Upper lobe of left lung (tissue), 6 donors: ENCODE measurements around the gene NT5C2. TPM values are rescaled to one million over a fixed set of nuclear protein-coding genes. Genes with fewer than 3 reads are reported as not detected.
"Not testable (repeated sequence)": the region's sequence is repeated elsewhere in the genome, so short reads cannot be mapped to it uniquely, and the experiment has no call there.

Source experiments
- ATAC-seq, 2 donors: fragments of 200-7000 bp; cut with Tn5 transposase; one replicate each; pipeline ENCODE4 v1.9.1; 2022; ENCODE audit warnings: mild to moderate bottlenecking in 2 of 2, moderate library complexity in 2 of 2; ENCODE audit not compliant: low FRiP score in 2 of 2
- DNase-seq, 2 donors: peaks; one replicate each; pipeline ENCODE4 v3.0.0-alpha.2; 2019 to 2020
- H3K27ac ChIP-seq, 4 donors: fragments of 200-600 bp; sonication (generic); one replicate each; pipeline ENCODE4 v1.5.1; 2016 to 2019
- H3K27me3 ChIP-seq, 4 donors: fragments of 200-600 bp; sonication (generic); one replicate each; pipeline ENCODE4 v1.5.1; 2017 to 2019
- H3K36me3 ChIP-seq, 4 donors: fragments of 200-600 bp; sonication (generic); one replicate each; pipeline ENCODE4 v1.5.1; 2016 to 2019
- H3K4me1 ChIP-seq, 4 donors: fragments of 200-600 bp; sonication (generic); one replicate each; pipeline ENCODE4 v1.5.1; 2018 to 2019
- H3K4me3 ChIP-seq, 4 donors: fragments of 200-600 bp; sonication (generic); one replicate each; pipeline ENCODE4 v1.5.1; 2017 to 2019; ENCODE audit warnings: mild to moderate bottlenecking in 2 of 4, moderate library complexity in 1 of 4
- H3K9me3 ChIP-seq, 4 donors: fragments of 200-600 bp; sonication (generic); one replicate each; pipeline ENCODE4 v1.5.1; 2018 to 2019
- EP300 ChIP-seq, 4 donors: sonication (generic); formaldehyde crosslinking; IDR thresholded peaks; one replicate each; pipeline ENCODE4 v1.5.1; 2017; ENCODE audit warnings: antibody characterized with exemption in 4 of 4, control low read depth in 2 of 4
- POLR2A ChIP-seq, 4 donors: fragments of 450-650 bp; IDR thresholded peaks; one replicate each; pipeline ENCODE4 v1.5.1; 2016 to 2017; ENCODE audit warnings: antibody characterized with exemption in 4 of 4, mild to moderate bottlenecking in 2 of 4
- POLR2AphosphoS5 ChIP-seq, 2 donors: sonication (generic); formaldehyde crosslinking; IDR thresholded peaks; one replicate each; pipeline ENCODE4 v1.5.1; 2017; ENCODE audit warnings: antibody characterized with exemption in 2 of 2
- WGBS, 2 donors: methylation state at CpG; one replicate each; pipeline ENCODE4 v1.1.5; 2017 to 2018; 5-methylcytosine and 5-hydroxymethylcytosine counted together
- total RNA-seq, 6 donors: library from RNA; depleted of rRNA in 4 of 6; stranded (reverse); fragments of >200 nt in 4 of 6; gene quantifications; one replicate each; pipeline versions ENCODE4 v1.1.0 to v1.2.1, GENCODE V29; 2016 to 2021
- TF ChIP-seq, protein P1 (sequence below), 6 experiments: fragments of 450-650 bp in 4 of 6; fragments of 200-600 bp in 2 of 6; sonication (generic) in 2 of 6; IDR thresholded peaks; one replicate each; pipeline ENCODE4 v1.5.1; 2016 to 2019; ENCODE audit warnings: antibody characterized with exemption in 6 of 6
- donor health status: DM: no; HTN: no; CAD: no; lungs with moderate emphysema.
- donor health status: DM: no; HTN: yes; CAD: no; lungs with severe emphysema.

Gene NT5C2
- total RNA-seq, 6 donors from 2014 or later, result 47.4 to 122 (median 85.1) TPM

DNA sequence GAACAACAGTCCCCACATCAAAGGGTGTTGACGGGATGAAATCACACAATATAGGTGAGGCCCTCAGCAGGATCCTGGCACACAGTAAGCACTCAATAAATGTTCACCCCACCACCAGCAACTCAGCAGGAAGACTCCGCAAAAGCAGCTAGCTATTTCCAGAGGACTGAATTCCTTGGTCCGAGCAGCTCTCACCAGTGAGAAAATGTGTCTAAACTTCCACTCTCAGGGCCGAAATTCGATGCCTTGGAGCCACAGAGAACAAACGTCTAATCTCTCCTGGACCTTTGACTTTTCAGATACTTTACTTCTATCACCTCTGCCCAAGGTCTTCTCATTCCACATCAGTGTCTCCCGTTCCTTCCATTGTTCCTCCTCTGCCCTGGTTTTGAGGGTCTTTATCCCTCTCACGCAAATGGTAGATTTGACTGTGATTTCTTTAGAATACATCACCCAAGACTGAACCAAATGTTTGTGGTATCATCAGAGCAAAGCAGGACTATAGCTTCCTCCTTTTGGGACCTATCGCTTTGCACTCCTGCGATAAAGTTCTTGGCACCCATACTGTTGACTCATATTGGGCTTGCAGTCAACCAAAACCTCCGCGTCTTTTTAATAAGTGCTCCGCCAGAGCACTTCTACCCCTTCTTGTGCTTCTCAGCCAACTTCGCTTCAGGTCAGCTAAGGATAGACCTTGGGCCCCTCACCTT lies 903 bp upstream of the NT5C2 start:
- Histone ChIP-seq H3K4me1 (peaks cover 39 to 55% (median 47%) of the 10 kb centered on the region in 4 donors), H3K27me3 (no peaks in the 10 kb centered on the region), H3K4me3 (peak overlapping the region in 3 of 4 donors; percentile 66 to 93 (median 92)), H3K9me3 (no peaks in the 10 kb centered on the region), H3K27ac (peak overlapping the region; percentile 96 to 99 (median 98)), H3K36me3 (no peaks in the 10 kb centered on the region)
- ATAC-seq (peak in 1 of 2 donors; percentile 46), DNase-seq (no peak)
- TF ChIP-seq, protein P1, sequence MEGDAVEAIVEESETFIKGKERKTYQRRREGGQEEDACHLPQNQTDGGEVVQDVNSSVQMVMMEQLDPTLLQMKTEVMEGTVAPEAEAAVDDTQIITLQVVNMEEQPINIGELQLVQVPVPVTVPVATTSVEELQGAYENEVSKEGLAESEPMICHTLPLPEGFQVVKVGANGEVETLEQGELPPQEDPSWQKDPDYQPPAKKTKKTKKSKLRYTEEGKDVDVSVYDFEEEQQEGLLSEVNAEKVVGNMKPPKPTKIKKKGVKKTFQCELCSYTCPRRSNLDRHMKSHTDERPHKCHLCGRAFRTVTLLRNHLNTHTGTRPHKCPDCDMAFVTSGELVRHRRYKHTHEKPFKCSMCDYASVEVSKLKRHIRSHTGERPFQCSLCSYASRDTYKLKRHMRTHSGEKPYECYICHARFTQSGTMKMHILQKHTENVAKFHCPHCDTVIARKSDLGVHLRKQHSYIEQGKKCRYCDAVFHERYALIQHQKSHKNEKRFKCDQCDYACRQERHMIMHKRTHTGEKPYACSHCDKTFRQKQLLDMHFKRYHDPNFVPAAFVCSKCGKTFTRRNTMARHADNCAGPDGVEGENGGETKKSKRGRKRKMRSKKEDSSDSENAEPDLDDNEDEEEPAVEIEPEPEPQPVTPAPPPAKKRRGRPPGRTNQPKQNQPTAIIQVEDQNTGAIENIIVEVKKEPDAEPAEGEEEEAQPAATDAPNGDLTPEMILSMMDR (IDR thresholded peaks at IDR 0.05), result no peak
- no peak for TF ChIP-seq POLR2A (IDR thresholded peaks at IDR 0.05)
- no peak for TF ChIP-seq EP300 (IDR thresholded peaks at IDR 0.05)
- no peak for TF ChIP-seq POLR2AphosphoS5 (IDR thresholded peaks at IDR 0.05)
- WGBS, 2 donors, result 63 to 67% methylated on average over 13 to 14 of the region's 14 CpGs

DNA sequence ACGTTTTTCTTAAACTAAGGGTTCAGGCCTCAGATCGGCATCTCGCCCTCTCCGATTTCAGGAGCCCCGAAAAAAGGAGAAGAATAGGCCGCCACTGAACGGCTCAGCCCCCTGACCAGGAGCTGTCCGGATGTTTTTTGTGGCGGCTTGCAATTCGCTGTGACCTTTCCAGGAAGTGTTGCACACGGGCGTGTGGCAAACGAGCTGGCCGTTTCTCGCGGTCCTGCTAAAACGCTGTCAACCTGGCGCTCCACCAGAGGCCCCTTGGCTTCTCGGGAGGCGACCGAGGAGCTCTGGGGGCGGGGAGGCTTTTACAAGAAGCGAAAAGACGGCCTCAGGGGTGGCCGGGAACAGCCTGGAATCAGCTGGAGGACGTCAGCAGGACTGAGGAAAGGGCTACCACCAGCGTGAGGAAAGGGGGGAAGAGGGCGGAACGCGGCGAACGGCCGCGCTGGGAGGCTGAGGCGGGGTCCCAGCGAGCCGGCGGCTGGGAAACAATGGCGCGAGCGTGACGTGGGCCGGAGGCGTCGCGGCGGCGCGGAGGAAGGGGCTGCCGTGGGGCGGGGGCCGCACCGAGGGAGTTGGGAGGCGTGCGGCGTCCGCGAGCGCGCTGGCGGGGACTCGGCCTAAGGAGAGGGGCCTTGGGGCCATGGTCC lies 493 bp downstream of the NT5C2 start:
- H3K36me3 ChIP-seq, result no peaks in the 10 kb centered on the region

DNA sequence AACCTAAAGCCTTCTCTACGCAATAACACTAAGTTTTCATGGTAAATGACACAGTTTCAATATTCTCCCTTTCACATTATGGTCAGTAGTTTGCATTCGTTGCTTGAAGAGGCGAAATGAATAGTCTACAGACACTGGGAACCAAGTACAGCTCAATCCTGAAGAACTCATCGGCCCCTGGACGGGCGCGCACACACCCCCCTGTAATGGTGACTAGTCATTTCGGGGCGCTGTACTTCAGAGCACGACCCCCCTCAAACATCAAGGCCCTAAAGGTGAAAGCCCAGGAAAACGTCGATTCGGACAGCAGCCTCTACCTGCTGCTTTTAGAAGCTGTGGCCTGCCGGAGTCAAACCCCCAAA lies 1.0 kb downstream of the NT5C2 start:
- H3K4me1 ChIP-seq, result peaks cover 41 to 62% (median 49%) of the 10 kb centered on the region in 4 donors
- H3K4me3 ChIP-seq, result peak overlapping the region; percentile 66 to 93 (median 88)
- WGBS, 2 donors, result 2 to 3% methylated on average over 13 to 14 of the region's 14 CpGs
- no peak for DNase-seq
- H3K9me3 ChIP-seq, result no peaks in the 10 kb centered on the region
- ATAC-seq, result peak in 1 of 2 donors; percentile 38
- no peaks in the 10 kb centered on the region for H3K36me3 ChIP-seq
- TF ChIP-seq EP300 (IDR thresholded peaks at IDR 0.05) (no peak), POLR2AphosphoS5 (IDR thresholded peaks at IDR 0.05) (no peak), POLR2A (IDR thresholded peaks at IDR 0.05) (no peak)
- TF ChIP-seq, protein P1 (IDR thresholded peaks at IDR 0.05), result no peak
- H3K27me3 ChIP-seq, result no peaks in the 10 kb centered on the region
- H3K27ac ChIP-seq, result peak overlapping the region; percentile 96 to 99 (median 98)

More for the DNA sequence above, 493 bp downstream of the NT5C2 start:
- Histone ChIP-seq H3K9me3 (no peaks in the 10 kb centered on the region), H3K4me1 (peaks cover 42 to 62% (median 53%) of the 10 kb centered on the region in 4 donors), H3K27ac (peak overlapping the region; percentile 96 to 99 (median 98)), H3K27me3 (no peaks in the 10 kb centered on the region), H3K4me3 (peak overlapping the region; percentile 66 to 93 (median 88))
- DNase-seq (peak in 1 of 2 donors; percentile 84), ATAC-seq (peak; percentile 85 to 87)
- 1% methylated on average over 24 to 61 of the region's 62 CpGs for WGBS, 2 donors
- TF ChIP-seq EP300 (IDR thresholded peaks at IDR 0.05) (no peak), POLR2AphosphoS5 (IDR thresholded peaks at IDR 0.05) (peak; percentile 84 to 86), POLR2A (IDR thresholded peaks at IDR 0.05) (peak in 3 of 4 donors; percentile 51 to 77 (median 68))
- TF ChIP-seq, protein P1 (IDR thresholded peaks at IDR 0.05), result peak in 1 of 6 experiments; percentile 30

DNA sequence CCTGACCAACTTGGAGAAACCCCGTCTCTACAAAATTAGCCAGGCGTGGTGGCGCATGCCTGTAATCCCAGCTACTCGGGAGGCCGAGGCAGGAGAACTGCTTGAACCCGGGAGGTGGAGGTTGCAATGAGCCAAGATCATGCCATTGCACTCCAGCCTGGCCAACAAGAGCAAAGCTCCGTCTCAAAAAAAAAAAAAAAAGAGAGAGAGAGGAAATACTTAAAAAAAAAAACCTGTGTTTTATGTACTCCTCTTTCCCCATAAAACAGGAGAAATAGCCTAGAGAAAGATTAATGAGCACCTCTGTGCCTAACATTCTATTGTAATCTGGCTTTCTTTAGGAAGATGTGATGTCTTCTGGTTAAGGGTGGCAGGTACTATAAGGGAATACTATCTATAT lies 1.9 kb downstream of the NT5C2 start:
- 57 to 75% methylated on average over 7 of the region's 7 CpGs for WGBS, 2 donors
- not testable (repeated sequence) for ATAC-seq, H3K36me3 ChIP-seq, DNase-seq, H3K27me3 ChIP-seq, H3K9me3 ChIP-seq
- peak overlapping the region; percentile 96 to 99 (median 98) for H3K27ac ChIP-seq
- peaks cover 44 to 67% (median 47%) of the 10 kb centered on the region in 4 donors for H3K4me1 ChIP-seq
- peak overlapping the region in 3 of 4 donors; percentile 66 to 93 (median 92) for H3K4me3 ChIP-seq

DNA sequence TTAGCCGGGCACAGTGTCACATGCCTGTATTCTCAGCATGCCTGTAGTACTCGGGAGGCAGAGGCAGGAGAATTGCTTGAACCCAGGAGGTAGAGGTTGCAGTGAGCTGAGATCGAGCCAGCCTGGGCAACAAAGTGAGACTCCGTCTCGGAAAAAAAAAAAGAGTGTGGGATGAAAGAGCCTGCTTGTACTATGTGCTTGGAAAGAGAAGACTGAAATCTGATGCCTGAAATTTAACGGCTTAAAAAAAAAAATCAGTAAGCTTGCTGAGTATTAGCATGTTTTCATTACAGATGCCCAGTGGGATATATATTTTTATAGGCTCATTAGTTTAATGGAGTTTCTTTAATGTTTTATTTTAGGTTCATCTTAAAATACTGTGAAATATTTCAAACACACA lies 4.2 kb downstream of the NT5C2 start:
- no peak overlapping the region for H3K27ac ChIP-seq
- H3K4me1 ChIP-seq, result peaks cover 61 to 88% (median 68%) of the 10 kb centered on the region in 4 donors
- DNase-seq, result no peak
- TF ChIP-seq POLR2AphosphoS5 (IDR thresholded peaks at IDR 0.05), result no peak
- TF ChIP-seq, protein P1 (IDR thresholded peaks at IDR 0.05), result no peak
- TF ChIP-seq POLR2A (IDR thresholded peaks at IDR 0.05), result no peak
- no peak for ATAC-seq
- 57 to 74% methylated on average over 6 of the region's 6 CpGs for WGBS, 2 donors
- H3K9me3 ChIP-seq, result no peaks in the 10 kb centered on the region
- H3K27me3 ChIP-seq, result no peaks in the 10 kb centered on the region
- H3K36me3 ChIP-seq, result no peaks in the 10 kb centered on the region
- H3K4me3 ChIP-seq, result no peak overlapping the region
